Stimulated activated CD4-positive, alpha-beta T cell treated with anti-CD3 and anti-CD28 coated beads, TNF-alpha, amount 100 ng/mL, for 4 hours (primary cell): ENCODE measurements around the gene OXGR1.
"Not testable (repeated sequence)": the region's sequence is repeated elsewhere in the genome, so short reads cannot be mapped to it uniquely, and the experiment has no call there.

Experiments
- DNase-seq, 3 experiments: peaks; one replicate each; pipeline ENCODE4 v3.0.0-alpha.2; 2020; ENCODE audit warnings: low read depth in 3 of 3

The OXGR1 gene

GRCh38 chr13:97005625-97006262 is 11.5 kb upstream of the OXGR1 start:
- DNase-seq, result no peak

- DNase-seq, result no peak
Measured at GRCh38 chr13:97004886-97005285, 10.6 kb upstream of the OXGR1 start.

- no peak for DNase-seq
Measured at GRCh38 chr13:97004096-97004876, 10.0 kb upstream of the OXGR1 start.

GRCh38 chr13:97003071-97003470 is 8.8 kb upstream of the OXGR1 start:
- DNase-seq, result no peak

GRCh38 chr13:97002581-97002980 is 8.3 kb upstream of the OXGR1 start:
- no peak for DNase-seq

- DNase-seq, result no peak
Measured at GRCh38 chr13:97001636-97002035, 7.4 kb upstream of the OXGR1 start.

GRCh38 chr13:97000295-97000925 is 6.1 kb upstream of the OXGR1 start:
- DNase-seq, result no peak

GRCh38 chr13:96999091-96999490 is 4.8 kb upstream of the OXGR1 start:
- no peak for DNase-seq

- no peak for DNase-seq
Measured at GRCh38 chr13:96998051-96998450, 3.8 kb upstream of the OXGR1 start.

- no peak for DNase-seq
Measured at GRCh38 chr13:96996886-96997285, 2.6 kb upstream of the OXGR1 start.

- DNase-seq, result no peak
Measured at GRCh38 chr13:96996107-96996506, 1.8 kb upstream of the OXGR1 start.

- no peak for DNase-seq
Measured at GRCh38 chr13:96994858-96995243, 575 bp upstream of the OXGR1 start.

GRCh38 chr13:96993634-96994016 is 651 bp downstream of the OXGR1 start:
- DNase-seq, result no peak

- DNase-seq, result no peak
Measured at GRCh38 chr13:96992633-96993032, 1.6 kb downstream of the OXGR1 start.

GRCh38 chr13:96991072-96991471 is 3.2 kb downstream of the OXGR1 start:
- no peak for DNase-seq

- no peak for DNase-seq
Measured at GRCh38 chr13:96988441-96988840, 5.8 kb downstream of the OXGR1 start.

GRCh38 chr13:96984051-96984508 is 10.2 kb downstream of the OXGR1 start:
- DNase-seq, result no peak

- no peak for DNase-seq
Measured at GRCh38 chr13:96982672-96983071, 11.6 kb downstream of the OXGR1 start.

GRCh38 chr13:96979861-96980260 is 14.4 kb downstream of the OXGR1 start:
- DNase-seq, result not testable (repeated sequence)

GRCh38 chr13:96968027-96968426 is 26.2 kb downstream of the OXGR1 start:
- no peak for DNase-seq

GRCh38 chr13:96967248-96967745 is 27.0 kb downstream of the OXGR1 start:
- DNase-seq, result no peak

GRCh38 chr13:96966415-96967102 is 27.7 kb downstream of the OXGR1 start:
- DNase-seq, result no peak
